ENCODE measurements around the gene SBSN. TPM values are rescaled to one million over a fixed set of nuclear protein-coding genes. Genes with fewer than 3 reads are reported as not detected.

The SBSN gene
- total RNA-seq, 2 experiments from 2014 or later, result not detected

DNA sequence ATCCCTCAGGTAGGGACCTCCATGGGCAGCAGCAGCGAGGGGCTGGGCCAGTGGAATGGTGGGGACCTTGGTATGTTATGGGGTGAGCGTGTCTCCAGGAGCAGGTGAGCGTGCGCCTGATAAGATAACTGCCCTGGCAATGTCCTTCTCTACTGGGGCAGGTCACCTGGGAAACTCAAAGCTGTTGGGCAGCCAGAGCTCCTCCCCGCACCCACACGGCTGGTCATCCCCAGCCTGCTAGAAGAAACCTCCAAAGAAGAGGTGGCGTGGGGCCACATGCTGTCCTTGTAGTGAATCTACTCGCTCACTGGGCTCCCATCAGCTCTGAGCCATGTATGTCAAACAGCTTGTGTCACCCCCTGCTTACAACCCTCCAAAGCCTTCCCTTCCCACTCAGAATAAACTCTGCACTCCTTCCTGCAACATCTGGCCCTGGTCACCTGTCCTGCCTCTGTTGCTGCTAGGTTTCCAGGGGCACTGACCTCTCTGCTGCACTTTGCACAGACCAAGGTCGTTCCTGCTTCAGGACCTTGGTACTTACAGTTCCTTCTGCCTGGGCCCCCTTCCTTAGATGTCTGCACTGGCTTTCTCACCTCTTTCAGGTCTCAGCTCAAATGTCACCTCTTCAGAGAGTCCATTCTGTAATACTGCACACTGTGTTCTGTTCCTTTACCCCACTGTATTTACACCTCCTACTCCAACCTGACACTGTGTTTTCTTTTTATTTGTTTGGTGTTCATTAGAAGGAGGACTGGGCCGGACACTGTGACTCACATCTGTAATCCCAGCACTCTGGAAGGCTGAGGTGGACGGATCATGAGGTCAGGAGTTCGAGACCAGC lies 37.1 kb upstream of the SBSN start:
- Mint-ChIP-seq H3K36me3 (ENCODE audit: low read depth) (no peaks in the 10 kb centered on the region), H3K4me1 (ENCODE audit: low read depth) (no peaks in the 10 kb centered on the region), H3K27ac (no peak overlapping the region), H3K9me3 (no peaks in the 10 kb centered on the region), H3K4me3 (no peak overlapping the region), H3K27me3 (peaks cover 33% of the 10 kb centered on the region)
- TF ChIP-seq, protein P1, sequence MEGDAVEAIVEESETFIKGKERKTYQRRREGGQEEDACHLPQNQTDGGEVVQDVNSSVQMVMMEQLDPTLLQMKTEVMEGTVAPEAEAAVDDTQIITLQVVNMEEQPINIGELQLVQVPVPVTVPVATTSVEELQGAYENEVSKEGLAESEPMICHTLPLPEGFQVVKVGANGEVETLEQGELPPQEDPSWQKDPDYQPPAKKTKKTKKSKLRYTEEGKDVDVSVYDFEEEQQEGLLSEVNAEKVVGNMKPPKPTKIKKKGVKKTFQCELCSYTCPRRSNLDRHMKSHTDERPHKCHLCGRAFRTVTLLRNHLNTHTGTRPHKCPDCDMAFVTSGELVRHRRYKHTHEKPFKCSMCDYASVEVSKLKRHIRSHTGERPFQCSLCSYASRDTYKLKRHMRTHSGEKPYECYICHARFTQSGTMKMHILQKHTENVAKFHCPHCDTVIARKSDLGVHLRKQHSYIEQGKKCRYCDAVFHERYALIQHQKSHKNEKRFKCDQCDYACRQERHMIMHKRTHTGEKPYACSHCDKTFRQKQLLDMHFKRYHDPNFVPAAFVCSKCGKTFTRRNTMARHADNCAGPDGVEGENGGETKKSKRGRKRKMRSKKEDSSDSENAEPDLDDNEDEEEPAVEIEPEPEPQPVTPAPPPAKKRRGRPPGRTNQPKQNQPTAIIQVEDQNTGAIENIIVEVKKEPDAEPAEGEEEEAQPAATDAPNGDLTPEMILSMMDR (IDR thresholded peaks at IDR 0.05), result no peak
- CTCF ChIA-PET, result no interaction called here
- intact Hi-C loops (cut with micrococcal nuclease), result no loop called here
- POLR2A ChIA-PET, result no interaction called here
- no peak for DNase-seq
- no peak for ATAC-seq

DNA sequence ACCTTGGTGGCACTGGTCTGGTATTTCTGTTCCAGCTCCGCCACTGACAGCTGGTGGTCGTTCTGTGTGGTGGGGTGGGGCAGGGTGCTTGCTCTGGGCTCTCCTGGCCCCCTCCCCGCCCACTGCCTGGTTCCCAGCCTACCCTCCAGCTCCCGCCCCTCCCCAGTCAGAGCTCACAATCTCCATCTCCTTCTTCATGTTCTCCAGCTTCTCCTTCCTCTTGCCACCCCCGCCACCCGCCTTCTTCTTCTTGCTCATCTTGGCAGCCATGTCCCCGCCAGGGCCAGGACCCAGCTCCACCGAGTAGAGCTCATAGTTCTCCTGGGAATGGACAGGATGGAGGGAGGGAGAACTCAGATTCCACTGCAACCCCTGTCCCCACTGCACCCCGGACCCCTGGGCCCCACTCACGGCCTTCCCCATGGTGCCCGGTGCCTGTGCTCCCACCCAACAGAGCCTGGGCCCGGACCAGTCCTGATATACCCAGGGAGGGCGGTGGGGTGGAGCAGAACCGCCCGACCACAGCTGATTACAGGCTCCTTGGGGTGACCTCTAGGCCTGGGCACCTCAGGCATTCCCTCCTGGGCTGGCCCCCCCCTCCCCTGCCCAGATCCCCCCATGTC lies 35.2 kb upstream of the SBSN start, which contains the start of gene ATP4A:
ATP4A (minus strand) TSS at position 452 of the 623 bp plus-strand sequence; CDS start at position 423, 29 bp downstream.
- Mint-ChIP-seq H3K36me3 (ENCODE audit: low read depth) (no peaks in the 10 kb centered on the region), H3K4me1 (ENCODE audit: low read depth) (peaks cover 3% of the 10 kb centered on the region), H3K27ac (no peak within 1 kb of the TSS), H3K27me3 (peaks cover 46% of the 10 kb centered on the region), H3K9me3 (no peaks in the 10 kb centered on the region), H3K4me3 (no peak within 1 kb of the TSS)
- no peak for DNase-seq
- no peak for ATAC-seq
- TF ChIP-seq, protein P1 (IDR thresholded peaks at IDR 0.05), result no peak
- ChIA-PET CTCF (no interaction called here), POLR2A (interaction anchor here (0.9 kb wide), 1 partner anchor 49 kb away, joined by 3 read pairs; the partner anchor contains the start of gene HAUS5)
- intact Hi-C loops (cut with micrococcal nuclease), result no loop called here

DNA sequence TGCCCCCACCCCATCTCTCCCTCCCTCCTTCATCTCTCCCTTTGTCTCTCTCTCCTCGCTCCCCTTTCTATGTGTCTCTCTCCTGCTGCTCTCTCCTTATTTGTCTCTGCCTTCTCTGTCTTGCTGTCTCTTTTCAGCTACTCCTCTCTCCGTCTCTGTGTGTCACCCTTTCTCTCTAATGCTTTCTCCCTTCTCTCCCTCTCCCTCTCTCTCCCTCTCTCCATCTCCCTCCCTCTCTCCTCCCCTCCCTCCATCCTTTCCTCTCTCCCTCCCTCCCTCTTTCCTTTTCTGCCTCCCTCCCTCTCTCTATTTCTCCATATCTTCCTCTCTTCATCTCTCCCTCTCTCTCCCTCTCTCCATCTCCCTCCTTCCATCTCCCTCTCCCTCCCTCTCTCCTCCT lies 34.7 kb upstream of the SBSN start:
- no peaks in the 10 kb centered on the region for H3K36me3 Mint-ChIP-seq (ENCODE audit: low read depth)
- CTCF ChIA-PET, result no interaction called here
- DNase-seq, result no peak
- TF ChIP-seq, protein P1 (IDR thresholded peaks at IDR 0.05), result no peak
- ATAC-seq, result no peak
- H3K4me3 Mint-ChIP-seq, result no peak overlapping the region
- H3K27me3 Mint-ChIP-seq, result peaks cover 48% of the 10 kb centered on the region
- POLR2A ChIA-PET, result interaction anchor here (0.9 kb wide), 1 partner anchor 50 kb away, joined by 3 read pairs; the partner anchor contains the start of gene HAUS5
- intact Hi-C loops (cut with micrococcal nuclease), result no loop called here
- peaks cover 5% of the 10 kb centered on the region for H3K4me1 Mint-ChIP-seq (ENCODE audit: low read depth)
- no peaks in the 10 kb centered on the region for H3K9me3 Mint-ChIP-seq
- H3K27ac Mint-ChIP-seq, result no peak overlapping the region

DNA sequence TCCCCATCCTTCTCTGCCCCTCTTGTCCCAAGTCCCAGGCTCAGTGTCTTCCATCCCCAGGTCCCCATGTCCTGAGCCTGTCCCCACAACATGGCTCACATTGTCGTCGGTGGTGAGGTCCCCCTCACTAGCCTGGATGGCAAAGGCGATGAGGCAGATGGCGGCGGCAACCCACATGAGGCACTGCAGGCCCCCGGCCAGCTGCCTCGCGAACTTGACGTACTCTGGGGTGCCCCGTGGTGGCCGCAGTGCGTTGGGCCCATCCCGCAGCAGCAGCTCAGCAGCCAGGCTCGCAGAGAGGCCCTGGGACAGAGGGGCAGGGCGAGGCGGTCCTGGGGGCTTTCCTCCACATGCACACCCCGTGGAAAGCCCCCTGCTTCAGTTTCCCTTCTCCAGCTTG lies 34.2 kb upstream of the SBSN start:
- POLR2A ChIA-PET, result no interaction called here
- peaks cover 49% of the 10 kb centered on the region for H3K27me3 Mint-ChIP-seq

More for the DNA sequence above, 34.2 kb upstream of the SBSN start:
- DNase-seq, result no peak
- Mint-ChIP-seq H3K9me3 (no peaks in the 10 kb centered on the region), H3K4me3 (no peak overlapping the region), H3K4me1 (ENCODE audit: low read depth) (peaks cover 6% of the 10 kb centered on the region), H3K36me3 (ENCODE audit: low read depth) (no peaks in the 10 kb centered on the region), H3K27ac (no peak overlapping the region)
- TF ChIP-seq, protein P1 (IDR thresholded peaks at IDR 0.05), result no peak
- CTCF ChIA-PET, result no interaction called here
- intact Hi-C loops (cut with micrococcal nuclease), result no loop called here
- ATAC-seq, result no peak

All from activated CD8-positive, alpha-beta T cell treated with anti-CD3 and anti-CD28 coated beads for 36 hours (primary cell).